K562 (cell line): Measurements from ENCODE around the gene RELL2. TPM values are rescaled to one million over a fixed set of nuclear protein-coding genes. Genes with fewer than 3 reads are reported as not detected.

ENCODE experiments used
- ATAC-seq: fragments of 200-7000 bp; cut with Tn5 transposase; 3 replicates; pipeline ENCODE4 v1.9.1; 2020; ENCODE audit warnings: moderate library complexity
- BruUV-seq: library from RNA; stranded (reverse); fragments of 400-500 nt; replicated peaks from 2 replicates; lab custom pipeline; 2021; lab: Mats Ljungman, UMichigan
- CTCF ChIA-PET: fragments of 300-600 bp; formaldehyde crosslinking; extraction: SDS; loops from one replicate; lab custom pipeline; 2021; ENCODE audit warnings: low intra/inter-chr PET ratio; lab: Yijun Ruan, JAX
- POLR2A ChIA-PET: fragments of 300-600, 350-650 bp; sonication (Branson Sonifier 250); formaldehyde crosslinking; extraction: SDS; loops from one replicate; lab custom pipeline; 2021; ENCODE audit warnings: antibody characterized with exemption, inconsistent platforms; lab: Yijun Ruan, JAX
- DNase-seq, 4 experiments: peaks; one replicate each; pipeline versions ENCODE4 v3.0.0 to v3.0.0-alpha.2; 2011 to 2018; ENCODE audit warnings: low spot score in 3 of 4, mixed read lengths in 3 of 4; ENCODE audit errors: extremely low read depth in 1 of 4
- FAIRE-seq: peaks from 2 replicates; lab custom pipeline; 2011; peaks lifted over from hg19 to GRCh38; lab: Jason Lieb, UNC
- H2AFZ ChIP-seq: 2 replicates; pipeline ENCODE4 v1.6.0; 2011; ENCODE audit warnings: low read depth, low read length, control low read depth, inconsistent platforms
- H3K27ac ChIP-seq: fragments of 200-600 bp; 3 replicates; pipeline ENCODE4 v1.8.0; 2011; ENCODE audit warnings: low read depth, mild to moderate bottlenecking, control low read depth, inconsistent platforms, low read length, moderate library complexity, mixed read lengths; ENCODE audit errors: extremely low read depth
- H3K27me3 ChIP-seq, 2 experiments: fragments of 300-600 bp in 1 of 2; 2 replicates in 1 of 2; 3 replicates in 1 of 2; pipeline versions ENCODE4 v1.6.0 to v1.8.0; 2011; ENCODE audit warnings: inconsistent platforms in 2 of 2, low read length in 2 of 2, mild to moderate bottlenecking in 1 of 2, mixed read lengths in 1 of 2, moderate library complexity in 1 of 2; ENCODE audit not compliant: control insufficient read depth in 2 of 2, insufficient read depth in 2 of 2
- H3K36me3 ChIP-seq: fragments of 300-600 bp; 3 replicates; pipeline ENCODE4 v1.8.0; 2011; ENCODE audit warnings: mild to moderate bottlenecking, low read length, inconsistent platforms; ENCODE audit not compliant: control insufficient read depth, insufficient read depth
- H3K4me1 ChIP-seq, 2 experiments: fragments of 200-600 bp in 1 of 2; replicated peaks in 1 of 2; 2 replicates in 1 of 2; 3 replicates in 1 of 2; pipeline versions ENCODE4 v1.5.1 to v1.8.0; 2011; ENCODE audit warnings: inconsistent platforms in 2 of 2, low read length in 2 of 2, mild to moderate bottlenecking in 1 of 2, mixed read lengths in 1 of 2, moderate library complexity in 1 of 2; ENCODE audit not compliant: control insufficient read depth in 2 of 2, insufficient read depth in 2 of 2
- H3K4me2 ChIP-seq: 2 replicates; pipeline ENCODE4 v1.6.1; 2011; ENCODE audit warnings: low read length, control low read depth, inconsistent platforms, mixed read lengths; ENCODE audit not compliant: insufficient read depth
- H3K4me3 ChIP-seq: fragments of 200-600 bp; sonication (generic), shearing (Covaris generic); 2 replicates; pipeline ENCODE4 v1.5.1; 2016; ENCODE audit warnings: control low read depth, inconsistent platforms
- H3K79me2 ChIP-seq: fragments of 200-600 bp; 3 replicates; pipeline ENCODE4 v1.8.0; 2011; ENCODE audit warnings: low read length, inconsistent platforms; ENCODE audit not compliant: control insufficient read depth, insufficient read depth
- H3K9ac ChIP-seq, 2 experiments: 2 replicates each; pipeline versions ENCODE4 v1.6.0 to v1.6.1; 2011; ENCODE audit warnings: low read depth in 2 of 2, low read length in 2 of 2, control low read depth in 1 of 2, inconsistent platforms in 1 of 2, mild to moderate bottlenecking in 1 of 2, mixed read lengths in 1 of 2; ENCODE audit not compliant: insufficient read depth in 1 of 2
- H3K9me1 ChIP-seq: one replicate; pipeline ENCODE4 v1.6.0; 2011; ENCODE audit warnings: inconsistent platforms, mild to moderate bottlenecking, low read length, moderate library complexity; ENCODE audit not compliant: control insufficient read depth, insufficient read depth
- H3K9me3 ChIP-seq: replicated peaks from 2 replicates; pipeline ENCODE4 v1.5.1; 2011; ENCODE audit warnings: low read depth, low read length, inconsistent platforms; ENCODE audit not compliant: control insufficient read depth, insufficient read depth
- H4K20me1 ChIP-seq: replicated peaks from 2 replicates; pipeline ENCODE4 v1.6.1; 2011; ENCODE audit warnings: low read length, inconsistent platforms, mixed read lengths; ENCODE audit not compliant: control insufficient read depth, insufficient read depth
- ARID4B ChIP-seq: sonication (generic); formaldehyde crosslinking; IDR thresholded peaks from 2 replicates; pipeline ENCODE4 v1.8.0; 2022; ENCODE audit warnings: mild to moderate bottlenecking, missing genetic modification reagents
- HDAC3 ChIP-seq: fragments of 450-650 bp; IDR thresholded peaks from 2 replicates; pipeline ENCODE4 v1.6.1; 2018; ENCODE audit warnings: borderline replicate concordance, mild to moderate bottlenecking, moderate library complexity; ENCODE audit not compliant: partially characterized antibody
- IRF2 ChIP-seq: sonication (generic); formaldehyde crosslinking; IDR thresholded peaks from 2 replicates; pipeline ENCODE4 v1.8.1; 2022; ENCODE audit warnings: mild to moderate bottlenecking, missing genetic modification reagents
- MEIS2 ChIP-seq: fragments of 450-650 bp; IDR thresholded peaks from 2 replicates; pipeline ENCODE4 v1.6.1; 2014; ENCODE audit warnings: mild to moderate bottlenecking; ENCODE audit not compliant: partially characterized antibody
- RBM25 ChIP-seq: fragments of 200-400 bp; formaldehyde crosslinking; IDR thresholded peaks from 2 replicates; pipeline ENCODE4 v1.6.1; 2018; ENCODE audit warnings: low read length, low read depth, moderate library complexity; ENCODE audit not compliant: severe bottlenecking
- ZC3H8 ChIP-seq: fragments of 450-650 bp; IDR thresholded peaks from 2 replicates; pipeline ENCODE4 v1.6.1; 2017
- ZNF232 ChIP-seq: sonication (generic); formaldehyde crosslinking; IDR thresholded peaks from 2 replicates; pipeline ENCODE4 v1.8.0; 2022; ENCODE audit warnings: mild to moderate bottlenecking, missing genetic modification reagents
- ZNF586 ChIP-seq: fragments of 450-650 bp; formaldehyde crosslinking; conservative IDR thresholded peaks from 2 replicates; pipeline ENCODE4 v1.4.0; 2020; ENCODE audit warnings: mild to moderate bottlenecking, moderate library complexity
- WGBS: fragments of 100-300 bp; shearing (Covaris generic); methylation state at CpG from one replicate; pipeline ENCODE4 v1.1.6; 2016; ENCODE audit warnings: low coverage, mixed read lengths; ENCODE audit not compliant: insufficient coverage; ENCODE audit errors: missing lambda C conversion rate; 5-methylcytosine and 5-hydroxymethylcytosine counted together
- in situ Hi-C: fragments of 300-500 bp; cut with MboI; formaldehyde crosslinking; loops from 4 replicates; pipeline ENCODE4 v1.15.0; 2018; ENCODE audit warnings: inconsistent platforms, mixed read lengths
- intact Hi-C: fragments of 100-400 bp; cut with micrococcal nuclease; formaldehyde crosslinking; loops from 2 replicates; pipeline ENCODE4 v1.14.2; 2022
- polyA plus RNA-seq, 8 experiments: library from polyadenylated mRNA; depleted of rRNA in 4 of 8; stranded (reverse) in 5 of 8; unstranded in 3 of 8; fragments of >200 nt; fragmentation: Nextera tagmentation in 2 of 8; fragmentation: Illumina TruSeq in 1 of 8; extraction: Ambion mirVana in 2 of 8; extraction: Trizol in 1 of 8; gene quantifications; 2 replicates each; pipeline versions ENCODE4 v1.2.1 to v1.2.3, GENCODE V29; 2011 to 2014; ENCODE audit warnings: inconsistent platforms in 1 of 8, missing spikeins in 1 of 8
- total RNA-seq, 7 experiments: library from RNA; depleted of rRNA in 6 of 7; stranded (reverse); fragments of >200 nt in 6 of 7; fragmentation: Illumina TruSeq in 2 of 7; extraction: Trizol in 2 of 7; gene quantifications; 2 replicates each; pipeline versions ENCODE4 v1.2.1 to v1.2.3, GENCODE V29; 2011 to 2021; ENCODE audit warnings: low replicate concordance in 1 of 7

RELL2 gene
- total and polyA plus RNA-seq, 9 of the 15 experiments (the other 6 are each of a cell fraction or from before 2014, with no cell fraction given), result 0.06 to 36.0 (median 14.3) TPM

GRCh38 chr5:141596867-141597266 lies 39.9 kb upstream of the RELL2 start (continued):
- TF ChIP-seq ARID4B, result no peak
- no peak for TF ChIP-seq ZNF586 (CRISPR knock-in tag)
- TF ChIP-seq ZC3H8, result no peak
- TF ChIP-seq HDAC3, result no peak
- no peak for TF ChIP-seq IRF2

DNA sequence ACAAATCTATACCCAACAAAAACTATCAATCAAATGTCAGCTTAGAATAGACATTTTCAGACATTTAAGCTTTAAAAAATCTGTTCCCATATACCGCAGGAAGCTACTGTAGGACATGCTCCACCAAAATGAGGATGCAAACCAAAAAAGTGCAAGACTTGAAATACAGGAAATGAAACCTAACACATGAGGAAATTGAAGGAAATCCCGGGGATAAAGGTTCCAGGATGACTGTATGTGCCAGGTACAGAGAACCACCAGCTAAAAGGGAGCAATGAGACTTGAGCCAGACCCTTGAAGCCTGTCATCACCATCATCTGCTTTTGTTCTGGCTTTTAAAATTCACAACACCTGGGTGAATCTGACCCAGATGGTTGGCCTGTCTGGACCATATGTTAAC lies 39.4 kb upstream of the RELL2 start:
- ChIA-PET CTCF (interaction anchor here (1.2 kb wide), 1 partner anchor 22 kb away, joined by 3 read pairs; no protein-coding TSS in a partner anchor), POLR2A (interaction anchor here (0.6 to 3.1 kb wide), 5 partner anchors 9 to 534 kb away, joined by 4 to 16 read pairs (median 7); partner anchors contain the start of gene DIAPH1)
- DNase-seq (no peak), FAIRE-seq (no peak), ATAC-seq (0 out of 3 replicates have a peak, but pooled peaks have one; percentile 9)
- H3K79me2 ChIP-seq, result peaks cover 97% of the 10 kb centered on the region
- H2AFZ ChIP-seq, result no peak overlapping the region
- intact Hi-C loops (no loop called here), in situ Hi-C loops (no loop called here)
- no TSS peak for BruUV-seq
- no peaks in the 10 kb centered on the region for H3K9me1 ChIP-seq
- no peak overlapping the region for H3K9ac ChIP-seq
- peak overlapping the region; percentile 29 for H3K27ac ChIP-seq
- peaks cover 6 to 24% of the 10 kb centered on the region in 2 experiments; a peak in 3 of 5 replicates for H3K4me1 ChIP-seq
- WGBS, result 70% methylated on average over 2 of the region's 2 CpGs
- no peak overlapping the region for H3K4me3 ChIP-seq
- no peaks in the 10 kb centered on the region for H3K27me3 ChIP-seq
- 0 out of 2 replicates have a peak, but pooled peaks cover 7% of the 10 kb centered on the region for H4K20me1 ChIP-seq
- peaks cover 62% of the 10 kb centered on the region for H3K36me3 ChIP-seq
- H3K4me2 ChIP-seq, result no peak overlapping the region
- TF ChIP-seq ZNF232 (CRISPR knock-in tag) (no peak), RBM25 (peak; percentile 14), MEIS2 (peak; percentile 32)
- no peaks in the 10 kb centered on the region for H3K9me3 ChIP-seq
